Naive thymus-derived CD4-positive, alpha-beta T cell (primary cell): ENCODE measurements around the gene DLGAP5. TPM values are rescaled to one million over a fixed set of nuclear protein-coding genes. Genes with fewer than 3 reads are reported as not detected.

ENCODE experiments used
- ATAC-seq: fragments of 150-1000 bp; cut with Tn5 transposase; 2 replicates; pipeline ENCODE4 v1.10.0; 2021; ENCODE audit warnings: mild to moderate bottlenecking, moderate library complexity
- CTCF ChIA-PET: fragments of 350-600 bp; sonication (Branson Sonifier 250); formaldehyde crosslinking; loops from one replicate; lab custom pipeline; 2021; ENCODE audit warnings: antibody characterized with exemption; lab: Charles Lee
- POLR2A ChIA-PET: fragments of 350-600 bp; sonication (Branson Sonifier 250); formaldehyde crosslinking; loops from one replicate; lab custom pipeline; 2021; ENCODE audit warnings: antibody characterized with exemption, inconsistent platforms; lab: Charles Lee
- DNase-seq, 9 donors: peaks; one replicate each; pipeline versions ENCODE4 v3.0.0 to v3.0.0-alpha.2; 2020 to 2022; ENCODE audit warnings: mixed read lengths in 1 of 9
- H3K27ac ChIP-seq: one replicate; pipeline ENCODE4 v1.7.0; 2013; ENCODE audit warnings: mild to moderate bottlenecking, low read depth, low read length, moderate library complexity
- H3K27me3 ChIP-seq, 2 donors: one replicate each; pipeline ENCODE4 v1.7.0; 2013; ENCODE audit warnings: low read length in 2 of 2, mild to moderate bottlenecking in 2 of 2, moderate library complexity in 2 of 2; ENCODE audit not compliant: control insufficient read depth in 2 of 2, insufficient read depth in 2 of 2
- H3K36me3 ChIP-seq, 3 experiments: 1 replicate in 2 of 3; 2 replicates in 1 of 3; pipeline ENCODE4 v1.7.0; 2013; ENCODE audit warnings: low read length in 3 of 3, mild to moderate bottlenecking in 3 of 3, moderate library complexity in 1 of 3; ENCODE audit not compliant: insufficient read depth in 3 of 3, control insufficient read depth in 2 of 3
- H3K4me1 ChIP-seq, 2 donors: one replicate each; pipeline ENCODE4 v1.7.0; 2013; ENCODE audit warnings: low read length in 2 of 2, mild to moderate bottlenecking in 2 of 2, moderate library complexity in 1 of 2; ENCODE audit not compliant: control insufficient read depth in 2 of 2, insufficient read depth in 2 of 2
- H3K4me3 ChIP-seq: 2 replicates; pipeline ENCODE4 v1.7.0; 2013; ENCODE audit warnings: mild to moderate bottlenecking, low read length
- H3K9me3 ChIP-seq, 3 experiments: 1 replicate in 2 of 3; 2 replicates in 1 of 3; pipeline ENCODE4 v1.7.0; 2013; ENCODE audit warnings: low read length in 3 of 3; ENCODE audit not compliant: control insufficient read depth in 2 of 3
- H3K27ac Mint-ChIP-seq, 9 donors: one replicate each; pipeline ENCODE4 v1.8.0; 2020 to 2022; ENCODE audit warnings: mixed read lengths in 9 of 9, mild to moderate bottlenecking in 8 of 9, moderate library complexity in 5 of 9, inconsistent platforms in 2 of 9
- H3K27me3 Mint-ChIP-seq, 5 donors: one replicate each; pipeline ENCODE4 v1.8.0; 2021 to 2022; ENCODE audit warnings: mixed read lengths in 5 of 5, mild to moderate bottlenecking in 1 of 5
- H3K36me3 Mint-ChIP-seq, 5 donors: one replicate each; pipeline ENCODE4 v1.8.0; 2020 to 2022; ENCODE audit warnings: mixed read lengths in 5 of 5, mild to moderate bottlenecking in 3 of 5, inconsistent platforms in 1 of 5
- H3K4me1 Mint-ChIP-seq, 7 donors: one replicate each; pipeline ENCODE4 v1.8.0; 2020 to 2022; ENCODE audit warnings: mixed read lengths in 7 of 7, mild to moderate bottlenecking in 3 of 7, inconsistent platforms in 1 of 7
- H3K4me3 Mint-ChIP-seq, 10 donors: one replicate each; pipeline ENCODE4 v1.8.0; 2020 to 2022; ENCODE audit warnings: mild to moderate bottlenecking in 10 of 10, mixed read lengths in 10 of 10, moderate library complexity in 6 of 10, inconsistent platforms in 2 of 10
- H3K9me3 Mint-ChIP-seq, 11 donors: one replicate each; pipeline ENCODE4 v1.8.0; 2020 to 2022; ENCODE audit warnings: mixed read lengths in 11 of 11, mild to moderate bottlenecking in 4 of 11, inconsistent platforms in 1 of 11, moderate library complexity in 1 of 11
- intact Hi-C, 2 donors: fragments of 100-400 bp; cut with micrococcal nuclease; formaldehyde crosslinking; loops; one replicate each; pipeline ENCODE4 v1.15.1; 2023
- polyA plus RNA-seq, 2 donors: library from polyadenylated mRNA; unstranded; fragments of 300-500 nt; fragmentation: Illumina TruSeq; gene quantifications; one replicate each; pipeline ENCODE4 v1.2.3, GENCODE V29; 2021
- total RNA-seq, 6 experiments: library from RNA in 5 of 6; stranded (reverse) in 5 of 6; gene quantifications; 1 replicate in 5 of 6; 2 replicates in 1 of 6; pipeline ENCODE4 v1.2.3 and lab custom pipeline; 2021 to 2026

DLGAP5 gene
- total and polyA plus RNA-seq, 7 experiments from 2014 or later = 0.49 to 46.7 TPM; not detected in 5

GRCh38 chr14:55123101-55123500 lies 68.3 kb downstream of the DLGAP5 start:
- H3K4me1 Mint-ChIP-seq = peaks cover 0 to 22% (median 6%) of the 10 kb centered on the region in 7 donors
- DNase-seq = no peak
- H3K27ac Mint-ChIP-seq = no peak overlapping the region
- H3K27me3 ChIP-seq = no peaks in the 10 kb centered on the region
- ChIA-PET POLR2A (no interaction called here), CTCF (no interaction called here)
- peaks cover 7 to 46% (median 14%) of the 10 kb centered on the region in 5 donors for H3K27me3 Mint-ChIP-seq
- no peak for ATAC-seq
- no peak overlapping the region for H3K4me3 ChIP-seq
- intact Hi-C loops = no loop called here
- no peak overlapping the region for H3K4me3 Mint-ChIP-seq
- H3K9me3 Mint-ChIP-seq = peaks cover 0 to 2% (median 0%) of the 10 kb centered on the region in 11 donors
- H3K36me3 ChIP-seq = no peaks in the 10 kb centered on the region
- H3K9me3 ChIP-seq = no peaks in the 10 kb centered on the region
- H3K36me3 Mint-ChIP-seq = no peaks in the 10 kb centered on the region
- no peak overlapping the region for H3K27ac ChIP-seq
- peaks cover 0 to 8% of the 10 kb centered on the region in 2 donors for H3K4me1 ChIP-seq

DNA sequence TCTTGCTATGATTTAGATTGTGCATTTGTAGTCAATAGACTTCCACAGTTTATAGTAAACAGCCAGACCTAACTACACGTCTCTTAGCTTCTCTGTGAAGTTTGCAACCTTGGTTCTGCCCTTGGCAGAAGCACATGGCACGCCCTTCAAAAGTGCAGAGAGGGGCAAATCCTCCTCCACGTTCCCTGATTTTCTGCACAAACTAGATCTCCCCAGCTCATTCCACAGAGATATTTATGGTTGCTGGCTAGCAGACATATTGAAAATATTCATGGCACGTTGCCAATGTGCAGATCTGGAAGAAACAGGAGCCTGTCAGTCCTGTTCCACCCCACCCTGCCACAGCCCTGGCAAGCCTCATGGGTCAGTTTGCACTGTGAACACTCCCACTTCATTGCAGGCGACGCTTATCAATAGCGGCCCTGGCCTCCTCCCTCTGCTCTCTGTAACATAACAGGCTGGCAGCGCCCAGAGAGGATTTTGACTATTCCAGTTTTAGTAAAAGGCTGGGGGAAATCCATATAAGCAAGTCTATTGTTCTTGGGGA lies 68.9 kb downstream of the DLGAP5 start:
- intact Hi-C loops = no loop called here
- Histone ChIP-seq H3K27ac (no peak overlapping the region), H3K4me1 (peaks cover 0 to 8% of the 10 kb centered on the region in 2 donors), H3K36me3 (no peaks in the 10 kb centered on the region), H3K4me3 (no peak overlapping the region), H3K27me3 (no peaks in the 10 kb centered on the region), H3K9me3 (no peaks in the 10 kb centered on the region)
- ChIA-PET CTCF (no interaction called here), POLR2A (no interaction called here)
- Mint-ChIP-seq H3K27ac (no peak overlapping the region), H3K27me3 (peaks cover 5 to 44% (median 10%) of the 10 kb centered on the region in 5 donors), H3K4me3 (no peak overlapping the region), H3K4me1 (peaks cover 0 to 22% (median 6%) of the 10 kb centered on the region in 7 donors), H3K36me3 (no peaks in the 10 kb centered on the region), H3K9me3 (peaks cover 0 to 2% (median 0%) of the 10 kb centered on the region in 11 donors)
- ATAC-seq = no peak
- DNase-seq = no peak

- POLR2A ChIA-PET = interaction anchor here (0.7 kb wide), 1 partner anchor 34 kb away, joined by 3 read pairs; no protein-coding TSS in a partner anchor
- Histone ChIP-seq H3K27me3 (no peaks in the 10 kb centered on the region), H3K9me3 (no peaks in the 10 kb centered on the region), H3K4me1 (peaks cover 0 to 8% of the 10 kb centered on the region in 2 donors), H3K4me3 (no peak overlapping the region), H3K27ac (no peak overlapping the region), H3K36me3 (no peaks in the 10 kb centered on the region)
- ATAC-seq (no peak), DNase-seq (no peak)
- Mint-ChIP-seq H3K27ac (no peak overlapping the region), H3K4me3 (no peak overlapping the region), H3K27me3 (peaks cover 2 to 37% (median 5%) of the 10 kb centered on the region in 5 donors), H3K36me3 (no peaks in the 10 kb centered on the region), H3K4me1 (peaks cover 0 to 20% (median 6%) of the 10 kb centered on the region in 7 donors), H3K9me3 (peaks cover 0 to 2% (median 0%) of the 10 kb centered on the region in 11 donors)
- CTCF ChIA-PET = no interaction called here
- intact Hi-C loops = no loop called here
These were observed 69.6 kb downstream of the DLGAP5 start for GRCh38 chr14:55121628-55122439.

DNA sequence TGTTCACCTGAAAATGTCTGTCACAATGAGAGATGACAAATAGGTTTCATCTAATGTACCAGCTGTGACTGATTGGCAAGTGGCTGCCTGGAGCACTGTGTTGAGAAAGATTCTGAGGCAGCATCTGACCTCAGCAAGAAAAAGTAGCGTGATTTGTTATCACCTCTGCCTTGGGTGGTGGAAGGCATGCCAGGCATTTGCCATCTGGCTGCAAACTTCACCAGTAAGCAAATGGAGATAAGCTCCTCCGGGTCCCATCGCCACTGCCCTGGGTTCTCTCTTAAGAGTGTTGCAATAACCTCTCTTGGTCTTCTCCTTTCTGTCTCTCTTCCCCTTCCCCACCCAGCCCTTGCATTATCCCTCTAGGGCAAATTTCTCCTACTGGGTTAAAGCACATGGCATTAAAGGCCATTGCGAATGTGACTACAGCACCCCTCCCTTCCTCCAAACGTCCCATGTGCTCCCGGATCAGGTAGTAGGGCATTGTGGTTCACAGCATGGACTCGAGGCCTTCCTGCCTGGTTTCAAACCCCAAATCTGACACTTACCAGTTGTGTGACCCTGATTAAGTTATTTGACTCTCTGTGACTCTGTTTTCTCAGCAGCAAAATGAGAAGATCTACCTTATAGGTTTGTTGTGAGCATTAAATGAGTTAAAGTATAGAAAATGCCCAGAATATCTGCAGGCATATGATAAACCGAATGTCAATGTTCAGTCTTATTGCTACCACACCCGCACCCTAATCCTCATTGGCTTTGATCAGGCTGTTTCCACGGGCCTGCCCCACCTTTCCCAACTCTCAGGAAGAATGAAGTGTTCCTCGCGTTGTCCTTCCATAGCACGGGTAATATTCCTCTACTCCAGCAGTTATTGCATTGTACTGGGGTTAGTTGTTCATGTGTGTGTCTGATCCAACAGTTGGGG lies 70.6 kb downstream of the DLGAP5 start:
- ChIA-PET POLR2A (interaction anchor here (0.7 kb wide), 1 partner anchor 35 kb away, joined by 3 read pairs; no protein-coding TSS in a partner anchor), CTCF (no interaction called here)
- peak; percentile 20 for ATAC-seq
- peaks cover 0 to 30% (median 4%) of the 10 kb centered on the region in 5 donors for H3K27me3 Mint-ChIP-seq
- peak overlapping the region in 2 of 9 donors; percentile 23 to 56 for H3K27ac Mint-ChIP-seq
- no peak for DNase-seq
- no peaks in the 10 kb centered on the region for H3K36me3 Mint-ChIP-seq
- H3K4me3 Mint-ChIP-seq = no peak overlapping the region
- intact Hi-C loops = no loop called here
- H3K9me3 Mint-ChIP-seq = peaks cover 0 to 2% (median 0%) of the 10 kb centered on the region in 11 donors
- peaks cover 0 to 19% (median 6%) of the 10 kb centered on the region in 7 donors for H3K4me1 Mint-ChIP-seq
- Histone ChIP-seq H3K27ac (no peak overlapping the region), H3K4me1 (peaks cover 0 to 8% of the 10 kb centered on the region in 2 donors), H3K36me3 (no peaks in the 10 kb centered on the region), H3K27me3 (no peaks in the 10 kb centered on the region), H3K4me3 (no peak overlapping the region), H3K9me3 (no peaks in the 10 kb centered on the region)

DNA sequence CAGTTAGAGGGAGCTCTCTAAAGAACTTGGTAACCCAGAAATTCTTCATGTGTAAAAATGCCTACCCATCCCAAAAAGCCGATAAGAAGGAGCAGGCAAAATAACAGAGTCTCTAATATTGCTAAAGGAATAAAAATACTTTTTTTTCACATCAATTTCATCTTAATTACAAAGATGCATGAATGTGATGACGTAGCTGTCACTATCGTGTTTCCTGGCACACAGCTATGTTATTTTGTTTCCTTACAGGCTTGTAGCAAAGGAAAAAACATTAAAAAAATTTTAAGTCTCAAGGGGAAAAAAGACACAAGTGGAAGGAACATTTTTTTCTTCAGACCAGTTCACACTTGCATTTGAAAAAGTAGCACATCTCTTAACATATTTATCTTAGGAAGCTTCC lies 72.6 kb downstream of the DLGAP5 start:
- no peak for DNase-seq
- H3K9me3 Mint-ChIP-seq = peaks cover 0 to 2% (median 0%) of the 10 kb centered on the region in 11 donors
- no peak overlapping the region for H3K4me3 Mint-ChIP-seq
- H3K27ac Mint-ChIP-seq = no peak overlapping the region
- Histone ChIP-seq H3K36me3 (no peaks in the 10 kb centered on the region), H3K4me1 (no peaks in the 10 kb centered on the region), H3K27ac (no peak overlapping the region), H3K9me3 (no peaks in the 10 kb centered on the region), H3K27me3 (no peaks in the 10 kb centered on the region), H3K4me3 (no peak overlapping the region)
- H3K27me3 Mint-ChIP-seq = peaks cover 0 to 28% (median 4%) of the 10 kb centered on the region in 5 donors
- intact Hi-C loops = no loop called here
- H3K36me3 Mint-ChIP-seq = no peaks in the 10 kb centered on the region
- ChIA-PET POLR2A (interaction anchor here (0.6 kb wide), 1 partner anchor 293 kb away, joined by 3 read pairs; no protein-coding TSS in a partner anchor), CTCF (interaction anchor here (0.6 kb wide), 1 partner anchor 28 kb away, joined by 3 read pairs; no protein-coding TSS in a partner anchor)
- no peak for ATAC-seq
- peaks cover 0 to 12% (median 0%) of the 10 kb centered on the region in 7 donors for H3K4me1 Mint-ChIP-seq

DNA sequence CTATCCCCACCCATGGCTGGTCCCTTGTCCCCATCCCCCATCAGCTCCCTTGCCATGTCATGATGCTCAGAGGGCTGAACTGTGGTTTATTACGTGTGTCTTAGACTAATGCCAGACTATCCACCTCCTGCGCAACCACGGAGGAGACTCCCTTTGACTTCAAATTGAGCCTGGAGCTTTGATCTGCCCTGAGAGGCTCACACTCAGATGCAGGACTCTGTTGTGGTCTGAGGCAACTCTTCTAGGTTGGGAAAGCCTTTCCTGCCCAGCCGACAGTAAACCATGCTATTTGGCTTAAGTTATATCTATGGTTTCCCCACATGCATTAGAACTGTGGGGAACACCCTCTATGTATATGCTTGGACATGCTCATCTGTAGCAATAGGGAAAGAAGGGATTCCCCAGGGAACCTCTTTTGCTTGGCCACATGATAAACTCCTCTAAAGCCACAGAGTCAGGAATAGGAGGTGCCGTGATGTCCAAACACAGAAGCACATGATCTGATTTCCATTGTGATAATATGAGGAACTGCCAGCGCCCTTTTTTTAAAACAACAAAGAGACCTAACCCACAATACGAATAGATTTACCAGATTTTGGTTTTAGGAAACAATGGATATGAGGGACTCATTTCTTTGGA lies 73.5 kb downstream of the DLGAP5 start:
- ATAC-seq (peak; percentile 78), DNase-seq (no peak)
- ChIA-PET POLR2A (no interaction called here), CTCF (no interaction called here)
- no peaks in the 10 kb centered on the region for H3K4me1 ChIP-seq
- H3K9me3 ChIP-seq = no peaks in the 10 kb centered on the region
- H3K4me3 ChIP-seq = no peak overlapping the region
- Mint-ChIP-seq H3K4me3 (no peak overlapping the region), H3K36me3 (no peaks in the 10 kb centered on the region), H3K4me1 (peaks cover 0 to 12% (median 0%) of the 10 kb centered on the region in 7 donors), H3K9me3 (peaks cover 0 to 2% (median 0%) of the 10 kb centered on the region in 11 donors), H3K27me3 (peaks cover 0 to 28% (median 4%) of the 10 kb centered on the region in 5 donors), H3K27ac (peak overlapping the region in 1 of 9 donors; percentile 13)
- H3K27ac ChIP-seq = no peak overlapping the region
- intact Hi-C loops = no loop called here
- H3K27me3 ChIP-seq = no peaks in the 10 kb centered on the region
- no peaks in the 10 kb centered on the region for H3K36me3 ChIP-seq
